HCT116 (cell line): Measurements from ENCODE around the gene THBS4. TPM values are rescaled to one million over a fixed set of nuclear protein-coding genes. Genes with fewer than 3 reads are reported as not detected.

Experiments used
- ATAC-seq: fragments of 200-7000 bp; cut with Tn5 transposase; 2 replicates; pipeline ENCODE4 v1.9.1; 2020; ENCODE audit warnings: mild to moderate bottlenecking, moderate library complexity
- BruUV-seq: library from RNA; stranded (reverse); fragments of 400-500 nt; replicated peaks from 2 replicates; lab custom pipeline; 2021; lab: Mats Ljungman, UMichigan
- CTCF ChIA-PET: fragments of 300-600 bp; sonication (Branson Sonifier 250); formaldehyde crosslinking; loops from one replicate; lab custom pipeline; 2021; ENCODE audit warnings: antibody characterized with exemption; lab: Charles Lee
- POLR2A ChIA-PET: fragments of 300-600, 350-600 bp; sonication (Branson Sonifier 250); formaldehyde crosslinking; loops from one replicate; lab custom pipeline; 2021; ENCODE audit warnings: antibody characterized with exemption; lab: Charles Lee
- RAD21 ChIA-PET, 2 experiments: fragments of 300-600 bp; sonication (Branson Sonifier 250); formaldehyde crosslinking; loops; one replicate each; lab custom pipeline; 2023; ENCODE audit warnings: low total read pairs in 2 of 2; ENCODE audit not compliant: uncharacterized antibody in 2 of 2, unreplicated experiment in 2 of 2, low non-redundant PET in 1 of 2; lab: Charles Lee
- DNase-seq: peaks from one replicate; pipeline ENCODE4 v3.0.0-alpha.2; 2010; ENCODE audit warnings: low read depth, low spot score
- H2AFZ ChIP-seq: fragments of 200-600 bp; shearing (Covaris generic), sonication (generic); 2 replicates; pipeline ENCODE4 v1.6.1; 2017; ENCODE audit warnings: low read depth, mixed run types, mixed read lengths, antibody characterized with exemption, low read length; ENCODE audit not compliant: poor library complexity, severe bottlenecking
- H3K27ac ChIP-seq: 2 replicates; pipeline ENCODE4 v1.5.1; 2012; ENCODE audit warnings: low read depth, low read length
- H3K27me3 ChIP-seq: fragments of 200-600 bp; sonication (generic); 2 replicates; pipeline ENCODE4 v1.6.1; 2016; ENCODE audit warnings: mixed run types, low read length, mixed read lengths; ENCODE audit not compliant: insufficient read depth
- H3K36me3 ChIP-seq, 2 experiments: fragments of 200-500 bp in 1 of 2; fragments of 200-600 bp in 1 of 2; sonication (Bioruptor generic) in 1 of 2; sonication (generic) in 1 of 2; 2 replicates each; pipeline versions ENCODE4 v1.5.1 to v1.6.1; 2014 to 2016; ENCODE audit warnings: low read length in 2 of 2, inconsistent platforms in 1 of 2, mixed read lengths in 1 of 2, mixed run types in 1 of 2; ENCODE audit not compliant: insufficient read depth in 2 of 2, control insufficient read depth in 1 of 2
- H3K4me1 ChIP-seq, 2 experiments: fragments of 200-600 bp in 1 of 2; sonication (generic) in 1 of 2; 2 replicates each; pipeline versions ENCODE4 v1.5.1 to v1.6.1; 2012 to 2017; ENCODE audit warnings: low read length in 2 of 2, inconsistent platforms in 1 of 2, mild to moderate bottlenecking in 1 of 2, mixed read lengths in 1 of 2, mixed run types in 1 of 2, moderate library complexity in 1 of 2; ENCODE audit not compliant: insufficient read depth in 2 of 2, control insufficient read depth in 1 of 2
- H3K4me2 ChIP-seq: fragments of 200-600 bp; sonication (generic); 2 replicates; pipeline ENCODE4 v1.6.1; 2017; ENCODE audit warnings: mixed run types, low read length, mixed read lengths
- H3K4me3 ChIP-seq, 2 experiments: fragments of 200-600 bp in 1 of 2; sonication (generic) in 1 of 2; replicated peaks in 1 of 2; 2 replicates each; pipeline ENCODE4 v1.5.1; 2011 to 2016; ENCODE audit warnings: low read length in 2 of 2, control low read depth in 1 of 2, low read depth in 1 of 2, mild to moderate bottlenecking in 1 of 2, mixed read lengths in 1 of 2, mixed run types in 1 of 2
- H3K79me2 ChIP-seq: fragments of 200-600 bp; sonication (generic); 2 replicates; pipeline ENCODE4 v1.6.1; 2017; ENCODE audit warnings: mild to moderate bottlenecking, mixed run types, low read length, moderate library complexity, mixed read lengths; ENCODE audit not compliant: insufficient read depth
- H3K9ac ChIP-seq: fragments of 200-600 bp; sonication (generic); 2 replicates; pipeline ENCODE4 v1.6.1; 2016; ENCODE audit warnings: low read length, mixed read lengths
- H3K9me2 ChIP-seq: fragments of 200-600 bp; sonication (generic), shearing (Covaris generic); 2 replicates; pipeline ENCODE4 v1.6.1; 2017; ENCODE audit warnings: mixed run types, mild to moderate bottlenecking, moderate library complexity; ENCODE audit not compliant: insufficient read depth
- H3K9me3 ChIP-seq, 2 experiments: fragments of 200-500 bp in 1 of 2; fragments of 200-600 bp in 1 of 2; sonication (Bioruptor generic) in 1 of 2; sonication (generic) in 1 of 2; 2 replicates each; pipeline ENCODE4 v1.6.1; 2014 to 2017; ENCODE audit warnings: low read length in 2 of 2, mixed read lengths in 2 of 2, inconsistent platforms in 1 of 2, low read depth in 1 of 2, mild to moderate bottlenecking in 1 of 2, mixed run types in 1 of 2, moderate library complexity in 1 of 2; ENCODE audit not compliant: control insufficient read depth in 1 of 2, insufficient read depth in 1 of 2
- H4K20me1 ChIP-seq: fragments of 200-600 bp; sonication (generic), shearing (Covaris generic); 2 replicates; pipeline ENCODE4 v1.6.1; 2017; ENCODE audit warnings: mixed run types, mild to moderate bottlenecking, moderate library complexity; ENCODE audit not compliant: insufficient read depth
- CBX3 ChIP-seq: IDR thresholded peaks from 2 replicates; pipeline ENCODE4 v1.6.1; 2012; ENCODE audit warnings: low read depth
- CEBPB ChIP-seq: IDR thresholded peaks from 2 replicates; pipeline ENCODE4 v1.6.1; 2012; ENCODE audit warnings: low read depth
- EGR1 ChIP-seq: IDR thresholded peaks from 2 replicates; pipeline ENCODE4 v1.6.1; 2012; ENCODE audit warnings: low read depth
- POLR2AphosphoS5 ChIP-seq: IDR thresholded peaks from 2 replicates; pipeline ENCODE4 v1.6.1; 2011; ENCODE audit warnings: mild to moderate bottlenecking, low read depth, low read length, moderate library complexity
- intact Hi-C: fragments of 100-400 bp; cut with micrococcal nuclease; formaldehyde crosslinking; loops from 2 replicates; pipeline ENCODE4 v1.10.0; 2022
- total RNA-seq: library from RNA; stranded (reverse); gene quantifications from one replicate; pipeline ENCODE4 v1.2.1, GENCODE V29; 2021; ENCODE audit not compliant: unreplicated experiment
- TF ChIP-seq, protein P1 (sequence below), 3 experiments: fragments of 200-600 bp in 1 of 3; sonication (generic) in 1 of 3; IDR thresholded peaks in 2 of 3; conservative IDR thresholded peaks in 1 of 3; 2 replicates each; pipeline ENCODE4 v1.5.1; 2012 to 2017; ENCODE audit warnings: low read depth in 2 of 3, low read length in 2 of 3, antibody characterized with exemption in 1 of 3, borderline replicate concordance in 1 of 3, control low read depth in 1 of 3, mild to moderate bottlenecking in 1 of 3, mixed read lengths in 1 of 3, mixed run types in 1 of 3, moderate library complexity in 1 of 3; ENCODE audit not compliant: insufficient read depth in 1 of 3
- TF ChIP-seq, protein P2 (sequence below): IDR thresholded peaks from 2 replicates; pipeline ENCODE4 v1.6.1; 2011; ENCODE audit warnings: mild to moderate bottlenecking, low read length, moderate library complexity; ENCODE audit not compliant: insufficient replicate concordance; ENCODE audit errors: extremely low read depth

THBS4 gene
- total RNA-seq, 1 experiment from 2014 or later, result 1.5 TPM

DNA sequence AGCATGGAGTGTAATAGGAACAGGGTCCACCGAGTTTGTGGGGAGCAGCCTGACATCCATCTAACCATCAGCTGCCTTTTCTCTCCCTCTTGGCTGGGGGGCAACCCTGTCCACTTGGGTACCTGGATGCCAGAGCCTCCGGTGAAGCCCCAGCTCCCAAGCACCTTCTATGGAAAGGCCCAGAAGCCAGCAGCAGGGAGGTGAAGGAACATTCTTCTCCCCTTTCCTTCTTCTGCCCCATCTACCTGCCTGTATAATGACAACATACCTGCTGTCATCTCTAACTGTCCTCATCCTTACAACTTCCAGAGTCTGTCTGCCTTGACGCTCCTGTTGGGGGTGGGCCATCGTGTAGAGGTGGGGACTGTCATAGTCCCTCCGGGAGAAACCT, 33.1 kb downstream of the THBS4 start (continued):
- TF ChIP-seq POLR2AphosphoS5 (no peak), CBX3 (no peak), EGR1 (no peak)
- TF ChIP-seq, protein P1, sequence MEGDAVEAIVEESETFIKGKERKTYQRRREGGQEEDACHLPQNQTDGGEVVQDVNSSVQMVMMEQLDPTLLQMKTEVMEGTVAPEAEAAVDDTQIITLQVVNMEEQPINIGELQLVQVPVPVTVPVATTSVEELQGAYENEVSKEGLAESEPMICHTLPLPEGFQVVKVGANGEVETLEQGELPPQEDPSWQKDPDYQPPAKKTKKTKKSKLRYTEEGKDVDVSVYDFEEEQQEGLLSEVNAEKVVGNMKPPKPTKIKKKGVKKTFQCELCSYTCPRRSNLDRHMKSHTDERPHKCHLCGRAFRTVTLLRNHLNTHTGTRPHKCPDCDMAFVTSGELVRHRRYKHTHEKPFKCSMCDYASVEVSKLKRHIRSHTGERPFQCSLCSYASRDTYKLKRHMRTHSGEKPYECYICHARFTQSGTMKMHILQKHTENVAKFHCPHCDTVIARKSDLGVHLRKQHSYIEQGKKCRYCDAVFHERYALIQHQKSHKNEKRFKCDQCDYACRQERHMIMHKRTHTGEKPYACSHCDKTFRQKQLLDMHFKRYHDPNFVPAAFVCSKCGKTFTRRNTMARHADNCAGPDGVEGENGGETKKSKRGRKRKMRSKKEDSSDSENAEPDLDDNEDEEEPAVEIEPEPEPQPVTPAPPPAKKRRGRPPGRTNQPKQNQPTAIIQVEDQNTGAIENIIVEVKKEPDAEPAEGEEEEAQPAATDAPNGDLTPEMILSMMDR (IDR thresholded peaks at IDR 0.05 in 2 of 3, conservative IDR thresholded peaks at IDR 0.05 in 1 of 3; ENCODE audit: borderline replicate concordance in 1 of 3, insufficient read depth in 1 of 3, low read depth in 2 of 3, low read length in 2 of 3), result no peak

DNA sequence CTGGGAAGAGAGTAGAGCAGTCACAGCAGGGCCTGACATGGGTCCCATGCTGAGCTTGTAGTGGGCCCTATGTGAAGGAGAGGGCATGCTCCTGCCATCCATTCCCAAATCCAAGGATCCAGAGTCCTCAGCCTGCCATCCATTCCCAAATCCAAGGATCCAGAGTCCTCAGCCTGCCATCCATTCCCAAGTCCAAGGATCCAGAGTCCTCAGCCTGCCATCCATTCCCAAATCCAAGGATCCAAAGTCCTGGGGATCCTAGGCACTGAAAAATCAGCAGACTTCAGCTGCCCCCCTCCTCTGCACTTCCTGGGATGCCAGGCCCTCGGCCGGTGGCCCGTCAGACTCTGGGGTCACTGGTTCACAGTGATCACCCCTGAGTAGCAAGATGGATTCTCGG, 33.6 kb downstream of the THBS4 start:
- H3K4me2 ChIP-seq, result no peak overlapping the region
- H3K27ac ChIP-seq, result no peak overlapping the region
- intact Hi-C loops, result no loop called here
- H3K79me2 ChIP-seq, result no peaks in the 10 kb centered on the region
- BruUV-seq, result no TSS peak
- no peaks in the 10 kb centered on the region for H3K27me3 ChIP-seq
- ChIA-PET CTCF (interaction anchor here (1.0 kb wide), 1 partner anchor 15 kb away, joined by 4 read pairs; no protein-coding TSS in a partner anchor), RAD21 (no interaction called here), POLR2A (no interaction called here)
- no peaks in the 10 kb centered on the region for H3K9me3 ChIP-seq
- ATAC-seq, result no peak
- H3K9me2 ChIP-seq, result no peaks in the 10 kb centered on the region
- TF ChIP-seq CEBPB, result no peak
- TF ChIP-seq, protein P2, sequence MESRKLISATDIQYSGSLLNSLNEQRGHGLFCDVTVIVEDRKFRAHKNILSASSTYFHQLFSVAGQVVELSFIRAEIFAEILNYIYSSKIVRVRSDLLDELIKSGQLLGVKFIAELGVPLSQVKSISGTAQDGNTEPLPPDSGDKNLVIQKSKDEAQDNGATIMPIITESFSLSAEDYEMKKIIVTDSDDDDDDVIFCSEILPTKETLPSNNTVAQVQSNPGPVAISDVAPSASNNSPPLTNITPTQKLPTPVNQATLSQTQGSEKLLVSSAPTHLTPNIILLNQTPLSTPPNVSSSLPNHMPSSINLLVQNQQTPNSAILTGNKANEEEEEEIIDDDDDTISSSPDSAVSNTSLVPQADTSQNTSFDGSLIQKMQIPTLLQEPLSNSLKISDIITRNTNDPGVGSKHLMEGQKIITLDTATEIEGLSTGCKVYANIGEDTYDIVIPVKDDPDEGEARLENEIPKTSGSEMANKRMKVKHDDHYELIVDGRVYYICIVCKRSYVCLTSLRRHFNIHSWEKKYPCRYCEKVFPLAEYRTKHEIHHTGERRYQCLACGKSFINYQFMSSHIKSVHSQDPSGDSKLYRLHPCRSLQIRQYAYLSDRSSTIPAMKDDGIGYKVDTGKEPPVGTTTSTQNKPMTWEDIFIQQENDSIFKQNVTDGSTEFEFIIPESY, result no peak
- TF ChIP-seq POLR2AphosphoS5, result no peak
- DNase-seq, result no peak
- no peak overlapping the region for H3K4me3 ChIP-seq
- no peak overlapping the region for H2AFZ ChIP-seq
- no peaks in the 10 kb centered on the region for H3K4me1 ChIP-seq
- H4K20me1 ChIP-seq, result no peaks in the 10 kb centered on the region
- H3K36me3 ChIP-seq, result no peaks in the 10 kb centered on the region
- H3K9ac ChIP-seq, result no peak overlapping the region
